HepG2 (cell line): Measurements from ENCODE around the gene MARVELD3. TPM values are rescaled to one million over a fixed set of nuclear protein-coding genes. Genes with fewer than 3 reads are reported as not detected.

Source experiments
- CBX5 ChIP-seq: sonication (generic); formaldehyde crosslinking; IDR thresholded peaks from 2 replicates; pipeline ENCODE4 v1.4.0; 2020; ENCODE audit warnings: missing genetic modification reagents, borderline replicate concordance
- CEBPG ChIP-seq: IDR thresholded peaks from 2 replicates; pipeline ENCODE4 v1.6.1; 2016
- ELK4 ChIP-seq: sonication (generic); formaldehyde crosslinking; IDR thresholded peaks from 2 replicates; pipeline ENCODE4 v1.9.0; 2021; ENCODE audit warnings: missing genetic modification reagents, borderline replicate concordance
- HOXD1 ChIP-seq: sonication (generic); formaldehyde crosslinking; IDR thresholded peaks from 2 replicates; pipeline ENCODE4 v1.5.0; 2020; ENCODE audit warnings: missing genetic modification reagents
- LCORL ChIP-seq, 2 experiments: fragments of 450-650 bp in 1 of 2; sonication (generic) in 1 of 2; formaldehyde crosslinking in 1 of 2; IDR thresholded peaks; 2 replicates each; pipeline versions ENCODE4 v1.5.0 to v1.6.1; 2017 to 2020; ENCODE audit warnings: antibody characterized with exemption in 1 of 2, missing genetic modification reagents in 1 of 2
- REPIN1 ChIP-seq: sonication (generic); formaldehyde crosslinking; IDR thresholded peaks from 2 replicates; pipeline ENCODE4 v1.8.0; 2022; ENCODE audit warnings: missing genetic modification reagents, low read depth, mild to moderate bottlenecking, borderline replicate concordance
- RXRB ChIP-seq: IDR thresholded peaks from 2 replicates; pipeline ENCODE4 v1.6.1; 2016; ENCODE audit warnings: borderline replicate concordance, missing genetic modification reagents, missing compliant biosample characterization
- SMYD3 ChIP-seq: sonication (generic); formaldehyde crosslinking; IDR thresholded peaks from 2 replicates; pipeline ENCODE4 v1.8.1; 2023; ENCODE audit warnings: mild to moderate bottlenecking, missing genetic modification reagents
- SRF ChIP-seq: IDR thresholded peaks from 2 replicates; pipeline ENCODE4 v1.6.1; 2011; ENCODE audit warnings: mild to moderate bottlenecking, low read depth, low read length, moderate library complexity
- ZC3H4 ChIP-seq: sonication (generic); formaldehyde crosslinking; IDR thresholded peaks from 2 replicates; pipeline ENCODE4 v1.4.0; 2020; ENCODE audit warnings: missing genetic modification reagents, borderline replicate concordance
- ZGPAT ChIP-seq: IDR thresholded peaks from 2 replicates; pipeline ENCODE4 v1.6.1; 2016; ENCODE audit warnings: mild to moderate bottlenecking
- ZNF317 ChIP-seq: sonication (generic); formaldehyde crosslinking; IDR thresholded peaks from 2 replicates; pipeline ENCODE4 v1.5.0; 2020; ENCODE audit warnings: mild to moderate bottlenecking, missing genetic modification reagents
- ZNF414 ChIP-seq: sonication (generic); formaldehyde crosslinking; IDR thresholded peaks from 2 replicates; pipeline ENCODE4 v1.5.0; 2020; ENCODE audit warnings: missing genetic modification reagents
- ZNF614 ChIP-seq: IDR thresholded peaks from 2 replicates; pipeline ENCODE4 v1.6.1; 2018; ENCODE audit warnings: missing biosample characterization, missing genetic modification reagents, inconsistent platforms, borderline replicate concordance
- ZNF619 ChIP-seq: sonication (generic); formaldehyde crosslinking; IDR thresholded peaks from 2 replicates; pipeline ENCODE4 v1.4.0; 2020; ENCODE audit warnings: mild to moderate bottlenecking, missing genetic modification reagents
- ZNF83 ChIP-seq: sonication (generic); formaldehyde crosslinking; IDR thresholded peaks from 2 replicates; pipeline ENCODE4 v1.4.0; 2020; ENCODE audit warnings: missing genetic modification reagents, mild to moderate bottlenecking, borderline replicate concordance
- polyA plus RNA-seq, 8 experiments: library from polyadenylated mRNA; depleted of rRNA in 3 of 8; stranded (reverse) in 7 of 8; unstranded in 1 of 8; fragments of >200 nt; fragmentation: Illumina TruSeq in 4 of 8; extraction: Trizol in 4 of 8; gene quantifications; 2 replicates each; pipeline versions ENCODE4 v1.2.1 to v1.2.3, GENCODE V29; 2011 to 2016; ENCODE audit warnings: low read depth in 4 of 8, missing spikeins in 1 of 8, mixed read lengths in 1 of 8; ENCODE audit not compliant: insufficient read depth in 1 of 8
- total RNA-seq, 5 experiments: library from RNA; depleted of rRNA; stranded (reverse); fragments of >200 nt; fragmentation: Illumina TruSeq; extraction: Trizol; gene quantifications; 2 replicates each; pipeline ENCODE4 v1.2.3, GENCODE V29; 2016; ENCODE audit warnings: low read depth in 1 of 5
- TF ChIP-seq, protein P1 (sequence below): sonication (generic); formaldehyde crosslinking; IDR thresholded peaks from 2 replicates; pipeline ENCODE4 v1.8.0; 2022; ENCODE audit warnings: missing genetic modification reagents, mild to moderate bottlenecking, inconsistent platforms, borderline replicate concordance
- TF ChIP-seq, protein P2 (sequence below), 2 experiments: fragments of 450-650 bp in 1 of 2; sonication (generic) in 1 of 2; formaldehyde crosslinking; IDR thresholded peaks; 2 replicates each; pipeline versions ENCODE4 v1.5.0 to v1.8.0; 2020 to 2022; ENCODE audit warnings: mild to moderate bottlenecking in 1 of 2, missing genetic modification reagents in 1 of 2
- TF ChIP-seq, protein P3 (sequence below): sonication (generic); formaldehyde crosslinking; IDR thresholded peaks from 2 replicates; pipeline ENCODE4 v1.4.0; 2020; ENCODE audit warnings: mild to moderate bottlenecking, missing genetic modification reagents

MARVELD3 gene
- total and polyA plus RNA-seq, 2 of the 13 experiments (the other 11 are each of a cell fraction or from before 2014, with no cell fraction given): 4.8 to 5.6 TPM

GRCh38 chr16:71600822-71601221 is 25.2 kb upstream of the MARVELD3 start (continued):
- TF ChIP-seq ZNF317 (CRISPR knock-in tag): peak; percentile 92
- TF ChIP-seq, protein P1, sequence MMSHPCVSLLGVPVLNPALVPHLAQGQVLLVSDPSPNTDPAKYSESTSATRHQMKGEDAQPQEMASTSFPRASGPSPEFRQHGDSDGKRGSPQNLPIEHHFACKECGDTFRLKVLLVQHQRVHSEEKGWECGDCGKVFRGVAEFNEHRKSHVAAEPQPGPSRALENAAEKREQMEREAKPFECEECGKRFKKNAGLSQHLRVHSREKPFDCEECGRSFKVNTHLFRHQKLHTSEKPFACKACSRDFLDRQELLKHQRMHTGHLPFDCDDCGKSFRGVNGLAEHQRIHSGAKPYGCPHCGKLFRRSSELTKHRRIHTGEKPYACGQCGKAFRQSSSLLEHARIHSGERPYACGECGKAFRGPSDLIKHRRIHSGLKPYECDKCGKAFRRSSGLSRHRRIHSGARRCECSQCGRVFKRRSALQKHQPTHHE (CRISPR knock-in tag): no peak
- TF ChIP-seq, protein P2, sequence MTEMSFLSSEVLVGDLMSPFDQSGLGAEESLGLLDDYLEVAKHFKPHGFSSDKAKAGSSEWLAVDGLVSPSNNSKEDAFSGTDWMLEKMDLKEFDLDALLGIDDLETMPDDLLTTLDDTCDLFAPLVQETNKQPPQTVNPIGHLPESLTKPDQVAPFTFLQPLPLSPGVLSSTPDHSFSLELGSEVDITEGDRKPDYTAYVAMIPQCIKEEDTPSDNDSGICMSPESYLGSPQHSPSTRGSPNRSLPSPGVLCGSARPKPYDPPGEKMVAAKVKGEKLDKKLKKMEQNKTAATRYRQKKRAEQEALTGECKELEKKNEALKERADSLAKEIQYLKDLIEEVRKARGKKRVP (CRISPR knock-in tag; IDR thresholded peaks at IDR 0.05): no peak
- TF ChIP-seq ELK4: no peak
- TF ChIP-seq RXRB (CRISPR knock-in tag): peak; percentile 46; the same call in 1 of the 2 replicates
- TF ChIP-seq ZC3H4 (CRISPR knock-in tag): no peak
- no peak for TF ChIP-seq SMYD3
- no peak for TF ChIP-seq HOXD1 (CRISPR knock-in tag)
- peak; percentile 59; the same call in 1 of the 2 replicates for TF ChIP-seq ZNF619 (CRISPR knock-in tag)
- no peak for TF ChIP-seq LCORL (IDR thresholded peaks at IDR 0.05)
- TF ChIP-seq LCORL (CRISPR knock-in tag; IDR thresholded peaks at IDR 0.05): no peak
- TF ChIP-seq ZNF83: peak; percentile 57; the same call in 1 of the 2 replicates
- TF ChIP-seq CBX5 (CRISPR knock-in tag): peak; percentile 72; the same call in 1 of the 2 replicates
- TF ChIP-seq SRF: no peak
- TF ChIP-seq ZNF614 (CRISPR knock-in tag): peak; percentile 52; the same call in 1 of the 2 replicates
- TF ChIP-seq, protein P3, sequence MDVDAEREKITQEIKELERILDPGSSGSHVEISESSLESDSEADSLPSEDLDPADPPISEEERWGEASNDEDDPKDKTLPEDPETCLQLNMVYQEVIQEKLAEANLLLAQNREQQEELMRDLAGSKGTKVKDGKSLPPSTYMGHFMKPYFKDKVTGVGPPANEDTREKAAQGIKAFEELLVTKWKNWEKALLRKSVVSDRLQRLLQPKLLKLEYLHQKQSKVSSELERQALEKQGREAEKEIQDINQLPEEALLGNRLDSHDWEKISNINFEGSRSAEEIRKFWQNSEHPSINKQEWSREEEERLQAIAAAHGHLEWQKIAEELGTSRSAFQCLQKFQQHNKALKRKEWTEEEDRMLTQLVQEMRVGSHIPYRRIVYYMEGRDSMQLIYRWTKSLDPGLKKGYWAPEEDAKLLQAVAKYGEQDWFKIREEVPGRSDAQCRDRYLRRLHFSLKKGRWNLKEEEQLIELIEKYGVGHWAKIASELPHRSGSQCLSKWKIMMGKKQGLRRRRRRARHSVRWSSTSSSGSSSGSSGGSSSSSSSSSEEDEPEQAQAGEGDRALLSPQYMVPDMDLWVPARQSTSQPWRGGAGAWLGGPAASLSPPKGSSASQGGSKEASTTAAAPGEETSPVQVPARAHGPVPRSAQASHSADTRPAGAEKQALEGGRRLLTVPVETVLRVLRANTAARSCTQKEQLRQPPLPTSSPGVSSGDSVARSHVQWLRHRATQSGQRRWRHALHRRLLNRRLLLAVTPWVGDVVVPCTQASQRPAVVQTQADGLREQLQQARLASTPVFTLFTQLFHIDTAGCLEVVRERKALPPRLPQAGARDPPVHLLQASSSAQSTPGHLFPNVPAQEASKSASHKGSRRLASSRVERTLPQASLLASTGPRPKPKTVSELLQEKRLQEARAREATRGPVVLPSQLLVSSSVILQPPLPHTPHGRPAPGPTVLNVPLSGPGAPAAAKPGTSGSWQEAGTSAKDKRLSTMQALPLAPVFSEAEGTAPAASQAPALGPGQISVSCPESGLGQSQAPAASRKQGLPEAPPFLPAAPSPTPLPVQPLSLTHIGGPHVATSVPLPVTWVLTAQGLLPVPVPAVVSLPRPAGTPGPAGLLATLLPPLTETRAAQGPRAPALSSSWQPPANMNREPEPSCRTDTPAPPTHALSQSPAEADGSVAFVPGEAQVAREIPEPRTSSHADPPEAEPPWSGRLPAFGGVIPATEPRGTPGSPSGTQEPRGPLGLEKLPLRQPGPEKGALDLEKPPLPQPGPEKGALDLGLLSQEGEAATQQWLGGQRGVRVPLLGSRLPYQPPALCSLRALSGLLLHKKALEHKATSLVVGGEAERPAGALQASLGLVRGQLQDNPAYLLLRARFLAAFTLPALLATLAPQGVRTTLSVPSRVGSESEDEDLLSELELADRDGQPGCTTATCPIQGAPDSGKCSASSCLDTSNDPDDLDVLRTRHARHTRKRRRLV (CRISPR knock-in tag): no peak
- no peak; the same call in 1 of the 2 replicates for TF ChIP-seq REPIN1 (CRISPR knock-in tag)
- TF ChIP-seq ZGPAT (CRISPR knock-in tag): peak; percentile 20; the same call in 1 of the 2 replicates
- TF ChIP-seq ZNF414 (CRISPR knock-in tag): no peak
- no peak; the same call in 1 of the 2 replicates for TF ChIP-seq CEBPG
